GM10266 (cell line): ENCODE data around the gene SEMA3D.

ENCODE experiments used
- DNase-seq: peaks from one replicate; pipeline ENCODE4 v3.0.0; 2012; ENCODE audit errors: extremely low spot score
- TF ChIP-seq, protein P1 (sequence below): IDR thresholded peaks from 2 replicates; pipeline ENCODE4 v1.5.1; 2012; ENCODE audit warnings: mild to moderate bottlenecking, low read depth; ENCODE audit not compliant: control insufficient read depth, insufficient read depth; ENCODE audit errors: missing control alignments

SEMA3D gene

DNA sequence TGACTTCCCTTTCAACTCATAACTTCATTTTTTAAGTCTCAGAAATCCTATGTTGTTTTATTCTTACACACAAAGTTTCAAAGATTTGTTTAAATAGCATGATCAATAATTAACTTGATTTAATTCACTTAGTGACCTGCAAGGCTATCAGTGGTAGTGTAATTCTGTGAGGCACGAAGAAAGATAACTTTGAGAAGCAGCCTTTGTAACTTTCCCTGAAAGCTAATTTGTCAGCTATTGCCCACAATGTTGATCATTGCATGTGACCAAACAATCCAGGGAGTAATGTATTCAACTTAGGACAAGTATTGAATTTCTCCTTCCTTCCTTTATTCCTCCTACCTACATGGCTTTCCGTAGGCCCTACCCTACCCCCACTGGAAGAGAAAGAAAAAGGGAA, 111.0 kb downstream of the SEMA3D start:
- no peak for DNase-seq
- TF ChIP-seq, protein P1, sequence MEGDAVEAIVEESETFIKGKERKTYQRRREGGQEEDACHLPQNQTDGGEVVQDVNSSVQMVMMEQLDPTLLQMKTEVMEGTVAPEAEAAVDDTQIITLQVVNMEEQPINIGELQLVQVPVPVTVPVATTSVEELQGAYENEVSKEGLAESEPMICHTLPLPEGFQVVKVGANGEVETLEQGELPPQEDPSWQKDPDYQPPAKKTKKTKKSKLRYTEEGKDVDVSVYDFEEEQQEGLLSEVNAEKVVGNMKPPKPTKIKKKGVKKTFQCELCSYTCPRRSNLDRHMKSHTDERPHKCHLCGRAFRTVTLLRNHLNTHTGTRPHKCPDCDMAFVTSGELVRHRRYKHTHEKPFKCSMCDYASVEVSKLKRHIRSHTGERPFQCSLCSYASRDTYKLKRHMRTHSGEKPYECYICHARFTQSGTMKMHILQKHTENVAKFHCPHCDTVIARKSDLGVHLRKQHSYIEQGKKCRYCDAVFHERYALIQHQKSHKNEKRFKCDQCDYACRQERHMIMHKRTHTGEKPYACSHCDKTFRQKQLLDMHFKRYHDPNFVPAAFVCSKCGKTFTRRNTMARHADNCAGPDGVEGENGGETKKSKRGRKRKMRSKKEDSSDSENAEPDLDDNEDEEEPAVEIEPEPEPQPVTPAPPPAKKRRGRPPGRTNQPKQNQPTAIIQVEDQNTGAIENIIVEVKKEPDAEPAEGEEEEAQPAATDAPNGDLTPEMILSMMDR: no peak

DNA sequence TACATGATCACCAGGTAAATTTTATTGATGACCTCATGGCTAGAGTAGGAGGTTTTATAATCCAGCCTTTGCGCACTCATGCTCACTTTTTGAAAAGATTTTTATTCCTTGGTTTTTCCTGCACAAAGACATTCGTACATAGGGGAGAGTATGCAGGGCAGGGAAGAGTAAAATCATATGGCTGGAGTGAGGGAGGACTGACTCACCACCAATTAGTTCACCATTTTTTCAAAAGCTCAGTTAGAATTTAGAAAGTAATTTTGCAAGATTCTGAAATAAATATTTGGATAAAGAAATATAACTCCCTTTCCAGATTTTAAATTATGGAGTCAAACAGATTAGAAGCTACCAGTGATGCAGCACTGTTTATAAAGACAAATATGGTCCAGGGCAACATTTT, 111.9 kb downstream of the SEMA3D start:
- TF ChIP-seq, protein P1: no peak
- no peak for DNase-seq

DNA sequence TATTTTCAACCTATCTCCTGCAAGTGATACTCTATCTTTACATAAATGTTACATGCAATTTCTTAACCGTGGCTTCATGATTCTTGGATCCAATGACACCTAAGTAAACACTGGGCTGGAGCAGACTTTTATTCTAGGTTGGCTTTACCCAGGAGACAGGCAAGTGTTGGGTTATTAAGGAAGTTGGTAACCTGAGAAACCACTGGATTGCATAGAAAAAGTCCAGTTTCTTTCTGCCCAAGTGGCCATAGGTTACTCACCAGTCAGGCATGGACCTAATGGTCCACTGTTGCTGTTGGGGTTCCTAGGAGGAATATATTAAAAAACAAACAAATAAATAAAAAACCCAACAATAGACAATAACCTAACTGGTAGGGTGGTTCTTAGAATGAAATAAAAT, 112.8 kb downstream of the SEMA3D start:
- TF ChIP-seq, protein P1: no peak
- DNase-seq: no peak

DNA sequence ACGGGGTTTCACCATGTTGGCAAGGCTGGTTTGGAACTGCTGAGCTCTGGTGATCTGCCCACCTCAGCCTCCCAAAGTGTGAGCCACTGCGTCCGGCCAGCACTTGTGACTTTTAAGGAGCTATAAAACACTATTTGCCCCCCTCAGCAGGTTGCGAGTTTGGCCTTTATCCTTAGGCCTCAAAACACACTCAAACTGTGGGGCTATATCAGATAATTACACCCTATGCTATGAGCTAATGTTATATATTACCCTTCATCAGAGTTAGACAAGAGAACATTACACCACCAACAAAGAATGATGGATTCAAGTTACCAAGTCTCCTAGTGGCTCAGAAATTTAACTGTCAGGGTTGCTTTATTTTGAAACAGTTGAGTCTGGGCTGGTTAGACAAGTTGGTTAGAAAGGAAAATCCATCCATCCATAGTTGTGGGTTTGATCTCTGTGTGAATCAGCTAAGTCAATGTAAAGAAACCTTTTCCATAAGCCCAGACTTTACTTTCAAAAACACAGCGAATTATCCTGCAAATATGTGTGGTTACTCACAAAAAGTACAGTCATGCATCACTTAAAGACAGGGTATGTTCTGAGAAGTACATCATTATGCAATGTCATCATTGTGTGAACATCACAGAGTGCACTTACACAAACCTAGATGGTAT, 115.8 kb downstream of the SEMA3D start:
- DNase-seq: no peak
- TF ChIP-seq, protein P1: no peak

DNA sequence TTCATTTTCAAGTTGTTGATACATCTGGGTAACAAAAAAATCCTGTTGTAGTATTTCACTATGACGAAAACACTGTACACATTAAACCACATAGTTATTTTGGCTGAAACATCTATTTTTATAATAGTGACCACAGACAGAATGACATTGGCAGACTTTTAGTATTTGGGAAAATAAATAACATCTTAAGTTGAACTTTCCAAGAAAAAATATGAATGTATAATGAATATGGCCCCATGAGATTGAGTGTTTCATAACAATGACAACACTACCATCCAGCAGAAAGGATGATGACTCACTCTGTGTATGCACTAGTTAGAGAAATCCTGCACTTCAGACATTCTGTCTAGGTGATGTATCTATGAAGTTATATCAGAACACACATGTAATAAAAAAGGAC, 118.1 kb downstream of the SEMA3D start:
- DNase-seq: no peak
- TF ChIP-seq, protein P1: no peak

DNA sequence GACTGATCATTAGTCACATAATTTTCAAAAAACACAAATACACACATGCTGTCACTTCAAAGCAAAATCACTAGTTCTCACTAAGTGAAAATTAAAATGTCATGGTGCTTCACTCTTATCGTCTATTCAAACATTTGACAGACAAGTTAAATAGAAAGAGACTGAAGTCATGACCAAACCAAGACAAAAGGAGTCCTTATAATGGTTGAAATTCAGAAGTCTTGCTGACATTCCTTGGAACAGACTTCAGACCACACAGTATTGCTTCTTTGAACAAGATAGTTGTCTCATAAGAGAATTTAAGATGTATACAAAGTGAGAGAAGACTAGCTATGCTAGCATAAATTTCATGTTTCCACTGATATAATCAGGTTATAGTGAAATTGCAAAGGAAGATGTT, 119.5 kb downstream of the SEMA3D start:
- TF ChIP-seq, protein P1: no peak
- no peak for DNase-seq

DNA sequence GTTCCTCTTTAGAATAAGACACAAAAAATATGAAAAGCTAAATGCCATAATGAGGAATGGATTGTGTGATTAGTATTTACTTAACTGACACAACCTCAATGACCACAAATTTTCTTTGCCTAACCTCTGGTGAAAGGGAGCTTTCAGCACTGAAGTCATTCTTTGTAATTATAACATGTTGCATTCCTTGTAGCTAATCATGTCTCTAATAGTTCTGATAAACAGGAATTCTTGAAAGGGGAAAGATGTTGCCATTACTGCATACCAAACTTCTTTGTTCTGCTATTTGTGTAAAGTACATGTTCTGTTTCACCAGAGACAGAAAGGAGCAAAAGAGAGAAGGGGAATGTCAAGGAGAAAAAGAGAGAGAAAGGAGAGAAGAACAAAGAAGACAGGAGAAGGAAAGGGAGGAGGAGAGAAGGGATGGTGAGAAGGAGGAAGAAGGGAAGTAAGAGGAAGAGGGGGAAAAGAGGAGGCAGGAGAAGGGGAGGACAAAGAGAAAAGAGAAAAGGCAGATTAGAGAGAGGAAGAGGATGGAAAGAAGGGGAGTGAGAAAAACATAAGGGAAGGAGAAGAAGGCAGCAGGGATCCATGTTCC, 120.9 kb downstream of the SEMA3D start:
- DNase-seq: no peak
- TF ChIP-seq, protein P1: no peak
